IMR-90 (cell line): Measurements from ENCODE around the gene FAIM2. TPM values are rescaled to one million over a fixed set of nuclear protein-coding genes. Genes with fewer than 3 reads are reported as not detected.

ENCODE experiments used
- ATAC-seq: fragments of 200-7000 bp; cut with Tn5 transposase; 2 replicates; pipeline ENCODE4 v1.9.1; 2020; ENCODE audit warnings: low read depth, mild to moderate bottlenecking, moderate library complexity
- BruUV-seq: library from RNA; stranded (reverse); fragments of 400-500 nt; replicated peaks from 2 replicates; lab custom pipeline; 2021; lab: Mats Ljungman, UMichigan
- CTCF ChIA-PET: fragments of 300-600 bp; formaldehyde crosslinking; extraction: SDS; loops from one replicate; lab custom pipeline; 2021; ENCODE audit warnings: antibody characterized with exemption; lab: Yijun Ruan, JAX
- POLR2A ChIA-PET: fragments of 300-600 bp; sonication (Branson Sonifier 250); formaldehyde crosslinking; loops from one replicate; lab custom pipeline; 2022; ENCODE audit warnings: antibody characterized with exemption; ENCODE audit not compliant: unreplicated experiment; lab: Charles Lee
- DNase-seq: peaks from one replicate; pipeline ENCODE4 v3.0.0; 2013
- H2AFZ ChIP-seq: replicated peaks from 2 replicates; pipeline ENCODE3; 2013; ENCODE audit warnings: low read length, mild to moderate bottlenecking; ENCODE audit not compliant: poor library complexity
- H2AK5ac ChIP-seq: 2 replicates; pipeline ENCODE4 v1.6.1; 2013; ENCODE audit warnings: low read depth, low read length, inconsistent platforms
- H2AK9ac ChIP-seq: replicated peaks from 2 replicates; pipeline ENCODE3; 2013; ENCODE audit warnings: mild to moderate bottlenecking, low read depth, low read length, moderate library complexity; ENCODE audit not compliant: poor library complexity
- H2BK120ac ChIP-seq: 2 replicates; pipeline ENCODE4 v1.6.1; 2013; ENCODE audit warnings: low read depth, low read length, inconsistent platforms
- H2BK15ac ChIP-seq: 3 replicates; pipeline ENCODE4 v1.6.1; 2013; ENCODE audit warnings: low read depth, low read length, inconsistent platforms
- H2BK20ac ChIP-seq: 2 replicates; pipeline ENCODE4 v1.6.1; 2013; ENCODE audit warnings: low read depth, mild to moderate bottlenecking, inconsistent platforms, low read length, moderate library complexity
- H2BK5ac ChIP-seq: 2 replicates; pipeline ENCODE4 v1.6.1; 2013; ENCODE audit warnings: mild to moderate bottlenecking, low read depth, low read length, inconsistent platforms; ENCODE audit not compliant: poor library complexity, severe bottlenecking
- H3K14ac ChIP-seq: replicated peaks from 2 replicates; pipeline ENCODE4 v1.6.1; 2013; ENCODE audit warnings: low read depth, low read length, inconsistent platforms
- H3K18ac ChIP-seq: 2 replicates; pipeline ENCODE4 v1.6.1; 2013; ENCODE audit warnings: low read depth, low read length, control low read depth
- H3K23ac ChIP-seq: 2 replicates; pipeline ENCODE4 v1.6.1; 2013; ENCODE audit warnings: low read depth, low read length, inconsistent platforms
- H3K27ac ChIP-seq: 2 replicates; pipeline ENCODE4 v1.5.1; 2013; ENCODE audit warnings: mild to moderate bottlenecking, control low read depth, low read length; ENCODE audit not compliant: insufficient read depth
- H3K27me3 ChIP-seq: 2 replicates; pipeline ENCODE4 v1.6.1; 2013; ENCODE audit warnings: low read length; ENCODE audit not compliant: control insufficient read depth, insufficient read depth
- H3K36me3 ChIP-seq: 2 replicates; pipeline ENCODE4 v1.6.1; 2013; ENCODE audit warnings: low read length, mixed read lengths; ENCODE audit not compliant: control insufficient read depth, insufficient read depth
- H3K4ac ChIP-seq: 2 replicates; pipeline ENCODE4 v1.6.1; 2013; ENCODE audit warnings: low read depth, low read length, inconsistent platforms
- H3K4me1 ChIP-seq: 2 replicates; pipeline ENCODE4 v1.6.1; 2013; ENCODE audit warnings: low read length, mixed read lengths; ENCODE audit not compliant: control insufficient read depth, insufficient read depth
- H3K4me2 ChIP-seq: 2 replicates; pipeline ENCODE4 v1.6.1; 2013; ENCODE audit warnings: low read depth, mild to moderate bottlenecking, control low read depth, low read length, moderate library complexity
- H3K4me3 ChIP-seq: 2 replicates; pipeline ENCODE4 v1.5.1; 2013; ENCODE audit warnings: low read depth, mild to moderate bottlenecking, control low read depth, low read length, moderate library complexity; ENCODE audit not compliant: insufficient read depth
- H3K56ac ChIP-seq: 2 replicates; pipeline ENCODE4 v1.6.1; 2013; ENCODE audit warnings: low read length, inconsistent platforms; ENCODE audit not compliant: insufficient read depth; ENCODE audit errors: extremely low read depth
- H3K79me1 ChIP-seq, 2 experiments: 2 replicates each; pipeline ENCODE4 v1.6.1; 2013; ENCODE audit warnings: low read length in 2 of 2, inconsistent platforms in 1 of 2, low read depth in 1 of 2
- H3K9ac ChIP-seq: 2 replicates; pipeline ENCODE4 v1.6.1; 2013; ENCODE audit warnings: low read depth, low read length, control low read depth
- H3K9me1 ChIP-seq: 2 replicates; pipeline ENCODE4 v1.6.1; 2013; ENCODE audit warnings: low read length, inconsistent platforms; ENCODE audit not compliant: insufficient read depth
- H3K9me3 ChIP-seq: 2 replicates; pipeline ENCODE4 v1.6.1; 2013; ENCODE audit warnings: low read length; ENCODE audit not compliant: control insufficient read depth, insufficient read depth
- H4K20me1 ChIP-seq: 2 replicates; pipeline ENCODE4 v1.6.1; 2013; ENCODE audit warnings: low read length, inconsistent platforms; ENCODE audit not compliant: insufficient read depth
- H4K5ac ChIP-seq: 2 replicates; pipeline ENCODE4 v1.6.1; 2013; ENCODE audit warnings: mild to moderate bottlenecking, low read depth, low read length, control low read depth
- H4K8ac ChIP-seq, 2 experiments: 2 replicates each; pipeline ENCODE4 v1.6.1; 2013; ENCODE audit warnings: low read depth in 2 of 2, low read length in 2 of 2, control low read depth in 1 of 2, inconsistent platforms in 1 of 2
- H4K91ac ChIP-seq: 2 replicates; pipeline ENCODE4 v1.6.1; 2013; ENCODE audit warnings: low read depth, low read length, inconsistent platforms; ENCODE audit not compliant: insufficient read depth
- FOS ChIP-seq: fragments of 150-350 bp; IDR thresholded peaks from 2 replicates; pipeline ENCODE4 v1.6.1; 2016; ENCODE audit warnings: low read depth, low read length
- POLR2A ChIP-seq: IDR thresholded peaks from 2 replicates; pipeline ENCODE4 v1.6.1; 2012; ENCODE audit warnings: mild to moderate bottlenecking, low read depth, low read length
- WGBS, 2 experiments: methylation state at CpG; one replicate each; pipeline versions ENCODE4 v1.1.5 to v1.1.7; 2013; ENCODE audit warnings: missing lambda C conversion rate in 2 of 2; ENCODE audit not compliant: insufficient read length in 1 of 2; ENCODE audit errors: extremely low coverage in 2 of 2; 5-methylcytosine and 5-hydroxymethylcytosine counted together
- dilution Hi-C: fragments of 300-500 bp; cut with HindIII; formaldehyde crosslinking; loops from one replicate; pipeline ENCODE4 v1.14.3; 2018; ENCODE audit warnings: low sequenced_read_pairs; ENCODE audit not compliant: unreplicated experiment
- in situ Hi-C: fragments of 300-500 bp; cut with MboI; formaldehyde crosslinking; loops from 3 replicates; pipeline ENCODE4 v1.14.3; 2019; ENCODE audit warnings: low sequenced_read_pairs, inconsistent platforms, mixed read lengths
- intact Hi-C: fragments of 100-400 bp; cut with micrococcal nuclease; formaldehyde crosslinking; loops from 2 replicates; pipeline ENCODE4 v1.10.0; 2022
- polyA plus RNA-seq, 3 experiments: library from polyadenylated mRNA; depleted of rRNA; stranded (reverse); fragments of >200 nt; gene quantifications; 2 replicates each; pipeline ENCODE4 v1.2.3, GENCODE V29; 2012; ENCODE audit warnings: low replicate concordance in 1 of 3
- total RNA-seq: library from RNA; depleted of rRNA; stranded (reverse); fragments of >200 nt; gene quantifications from 2 replicates; pipeline ENCODE4 v1.2.3, GENCODE V29; 2012

The FAIM2 gene
- total and polyA plus RNA-seq, 2 of the 4 experiments (the other 2 are of a cell fraction) = 0.72 to 5.3 TPM

DNA sequence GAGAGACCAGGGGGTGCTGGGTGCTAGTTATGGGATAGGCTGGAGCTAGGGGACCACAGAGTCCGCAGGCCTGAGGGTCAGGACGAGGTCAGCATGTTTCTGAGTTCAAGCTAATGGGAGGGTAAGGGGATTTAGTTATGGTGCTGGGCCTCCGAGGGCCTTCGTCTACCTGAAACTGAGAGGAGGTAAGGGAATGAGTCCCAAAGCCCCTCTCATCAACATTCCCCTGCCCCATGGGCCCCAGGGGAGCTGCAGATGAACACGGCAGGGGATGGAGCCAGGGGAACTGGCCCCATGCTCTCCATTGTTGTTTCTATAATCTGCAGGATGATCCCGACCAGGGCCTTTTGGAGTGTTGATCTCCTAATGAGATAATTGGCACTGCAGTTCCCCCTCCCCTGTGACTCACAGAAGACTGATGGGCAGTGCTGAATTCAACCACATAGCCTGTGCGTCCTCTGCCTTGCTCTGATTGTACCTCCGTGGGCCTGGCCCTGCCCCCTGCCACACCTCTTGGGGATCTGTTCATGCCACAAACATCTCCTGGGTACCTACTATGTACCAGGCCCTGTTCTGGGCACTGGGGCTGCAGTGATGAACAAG is 21.4 kb downstream of the FAIM2 start:
- Histone ChIP-seq H3K36me3 (no peaks in the 10 kb centered on the region), H4K91ac (no peak overlapping the region), H3K4me1 (no peaks in the 10 kb centered on the region), H3K4ac (no peak overlapping the region), H2BK5ac (no peak overlapping the region), H3K4me3 (no peak overlapping the region), H3K9me3 (no peaks in the 10 kb centered on the region), H2BK120ac (no peak overlapping the region), H3K27ac (no peak overlapping the region), H3K27me3 (peaks cover 37% of the 10 kb centered on the region), H3K14ac (no peak overlapping the region), H3K56ac (no peak overlapping the region), H2BK20ac (no peak overlapping the region), H4K8ac (no peak overlapping the region), H3K4me2 (no peak overlapping the region), H3K79me1 (no peaks in the 10 kb centered on the region), H4K20me1 (no peaks in the 10 kb centered on the region), H2AFZ (no peak overlapping the region), H3K9me1 (no peaks in the 10 kb centered on the region), H2AK5ac (no peak overlapping the region), H3K23ac (no peak overlapping the region), H2BK15ac (no peak overlapping the region), H2AK9ac (no peak overlapping the region), H3K9ac (no peak overlapping the region), H3K18ac (no peak overlapping the region), H4K5ac (no peak overlapping the region)
- BruUV-seq = no TSS peak
- TF ChIP-seq FOS = no peak
- no peak for TF ChIP-seq POLR2A
- dilution Hi-C loops (no loop called here), in situ Hi-C loops (no loop called here), intact Hi-C loops (no loop called here)
- 48% methylated on average over 2 of the region's 8 CpGs; no CpG with 5 or more reads in 1 of the 2 experiments for WGBS, 2 experiments
- ChIA-PET POLR2A (no interaction called here), CTCF (no interaction called here)
- DNase-seq = no peak
- ATAC-seq = no peak
